NT2/D1 (cell line): ENCODE measurements around the gene AREG.

Experiments used
- SUZ12 ChIP-seq: IDR thresholded peaks from 2 replicates; pipeline ENCODE4 v1.6.1; 2011; ENCODE audit not compliant: insufficient read length, insufficient read depth; ENCODE audit errors: extremely low read depth
- YY1 ChIP-seq: IDR thresholded peaks from 2 replicates; pipeline ENCODE4 v1.6.1; 2011; ENCODE audit not compliant: insufficient read length, insufficient read depth

- TF ChIP-seq YY1 = no peak
- TF ChIP-seq SUZ12 = no peak
Measured at GRCh38 chr4:74433043-74433442, 11.9 kb upstream of the AREG start.
